Skeletal muscle tissue (tissue), 4 donors: Measurements from ENCODE around the gene ADAT1. TPM values are rescaled to one million over a fixed set of nuclear protein-coding genes. Genes with fewer than 3 reads are reported as not detected.

Source experiments
- H3K27ac ChIP-seq: one replicate; pipeline ENCODE4 v1.7.0; 2013; ENCODE audit warnings: mild to moderate bottlenecking, low read depth, low read length, inconsistent platforms
- H3K27me3 ChIP-seq, 3 donors: one replicate each; pipeline ENCODE4 v1.7.0; 2013; ENCODE audit warnings: low read length in 3 of 3; ENCODE audit not compliant: control insufficient read depth in 3 of 3, insufficient read depth in 3 of 3
- H3K36me3 ChIP-seq, 3 donors: one replicate each; pipeline ENCODE4 v1.7.0; 2013; ENCODE audit warnings: low read length in 3 of 3; ENCODE audit not compliant: control insufficient read depth in 3 of 3, insufficient read depth in 3 of 3
- H3K4me1 ChIP-seq, 3 donors: one replicate each; pipeline ENCODE4 v1.7.0; 2013; ENCODE audit warnings: low read length in 3 of 3, mild to moderate bottlenecking in 3 of 3; ENCODE audit not compliant: control insufficient read depth in 3 of 3, insufficient read depth in 3 of 3
- H3K4me3 ChIP-seq, 3 donors: one replicate each; pipeline ENCODE4 v1.7.0; 2013; ENCODE audit warnings: low read length in 3 of 3
- H3K9ac ChIP-seq, 3 donors: one replicate each; pipeline ENCODE4 v1.7.0; 2013; ENCODE audit warnings: low read length in 3 of 3, mild to moderate bottlenecking in 3 of 3, moderate library complexity in 2 of 3, low read depth in 1 of 3
- H3K9me3 ChIP-seq, 3 donors: one replicate each; pipeline ENCODE4 v1.7.0; 2013; ENCODE audit warnings: low read length in 3 of 3; ENCODE audit not compliant: control insufficient read depth in 3 of 3
- total RNA-seq: library from RNA; depleted of rRNA; stranded (reverse); fragments of >200 nt; gene quantifications from one replicate; pipeline ENCODE4 v1.2.3, GENCODE V29; 2014
- donor health status: Osteomylitis.

ADAT1 gene
- total RNA-seq, 1 donor from 2014 or later = 32.4 TPM

DNA sequence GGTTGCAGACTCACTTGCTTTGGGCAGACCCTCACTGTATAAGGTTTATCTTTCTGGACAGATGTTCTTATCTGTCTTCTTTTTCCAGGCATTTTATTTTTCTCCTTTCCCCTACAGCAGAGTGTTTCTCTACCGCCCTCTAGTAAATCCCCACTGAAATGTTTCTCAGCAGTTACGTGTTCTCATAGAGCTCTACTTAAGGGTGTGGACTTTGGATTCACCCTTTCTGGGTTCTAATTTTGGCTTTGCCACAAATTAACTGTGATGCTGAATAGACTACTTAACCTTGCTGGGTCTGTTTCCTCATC, 2.0 kb downstream of the ADAT1 start:
- Histone ChIP-seq H3K4me3 (no peak overlapping the region), H3K9ac (no peak overlapping the region), H3K4me1 (peaks cover 11 to 18% (median 11%) of the 10 kb centered on the region in 3 donors), H3K27me3 (no peaks in the 10 kb centered on the region), H3K9me3 (no peaks in the 10 kb centered on the region), H3K36me3 (peaks cover 16 to 32% (median 30%) of the 10 kb centered on the region in 3 donors), H3K27ac (no peak overlapping the region)

DNA sequence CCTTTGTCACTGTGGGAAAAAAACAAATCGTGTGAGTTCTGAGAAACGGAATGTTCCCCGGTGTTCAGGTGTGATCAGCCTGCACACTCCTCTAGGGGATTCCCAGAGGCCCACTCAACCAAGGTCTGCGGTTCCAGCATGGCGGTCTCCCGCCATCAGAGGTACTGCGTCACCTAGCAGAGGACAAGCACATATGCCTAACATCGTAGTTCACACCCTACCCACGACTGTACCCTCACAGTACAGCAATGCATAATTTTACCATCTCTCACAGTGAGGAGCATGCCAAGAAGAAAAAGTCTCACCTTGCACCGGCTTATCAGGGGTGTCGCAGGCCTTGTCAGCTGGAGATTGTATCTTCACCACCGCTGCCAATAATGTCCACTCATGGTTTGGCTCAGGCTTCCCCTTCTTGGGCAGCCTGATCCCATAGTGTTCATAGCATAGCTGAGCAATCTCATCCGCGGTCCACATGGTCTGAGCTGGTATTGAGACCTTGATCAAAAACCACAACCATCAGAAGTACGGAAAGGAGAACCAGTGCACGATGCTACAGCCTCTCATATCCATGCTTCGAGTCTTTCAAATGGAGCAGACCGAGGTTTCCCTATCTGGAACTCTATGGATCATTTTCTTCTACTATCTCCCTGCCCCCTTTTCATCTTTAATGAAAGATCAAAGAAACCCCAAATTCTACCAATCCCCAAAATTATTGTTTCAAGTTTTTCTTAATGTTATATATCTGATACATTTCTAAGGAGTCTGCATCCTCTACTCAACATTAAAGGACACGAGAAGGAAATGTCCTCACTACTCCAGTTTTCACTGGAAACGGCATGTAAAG, 2.5 kb downstream of the ADAT1 start:
- H3K9me3 ChIP-seq = no peaks in the 10 kb centered on the region
- no peak overlapping the region for H3K9ac ChIP-seq
- H3K27ac ChIP-seq = no peak overlapping the region
- no peak overlapping the region for H3K4me3 ChIP-seq
- peaks cover 11 to 18% (median 11%) of the 10 kb centered on the region in 3 donors for H3K4me1 ChIP-seq
- no peaks in the 10 kb centered on the region for H3K27me3 ChIP-seq
- peaks cover 12 to 33% (median 27%) of the 10 kb centered on the region in 3 donors for H3K36me3 ChIP-seq

DNA sequence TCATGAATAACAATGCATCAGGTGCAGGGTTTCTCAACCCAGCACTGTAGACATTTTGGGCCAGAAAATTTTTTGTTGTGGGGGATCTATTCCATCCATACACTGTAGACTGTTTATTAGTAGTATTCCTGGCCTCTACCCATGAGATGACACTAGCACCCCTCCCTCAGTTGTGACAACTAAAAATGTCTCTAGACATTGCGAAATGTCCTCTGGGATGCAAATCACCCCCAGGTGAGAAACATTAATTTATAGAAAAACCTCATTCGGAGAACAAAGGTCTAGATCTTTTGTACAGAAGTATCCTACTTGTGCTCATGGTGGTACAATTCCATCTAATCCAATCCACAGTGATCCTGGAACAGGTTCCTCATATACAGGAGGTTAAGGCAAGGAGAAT, 4.3 kb downstream of the ADAT1 start:
- H3K9me3 ChIP-seq = no peaks in the 10 kb centered on the region
- H3K36me3 ChIP-seq = peaks cover 12 to 35% (median 31%) of the 10 kb centered on the region in 3 donors
- no peak overlapping the region for H3K9ac ChIP-seq
- H3K27me3 ChIP-seq = no peaks in the 10 kb centered on the region
- H3K27ac ChIP-seq = no peak overlapping the region
- peaks cover 11 to 18% (median 11%) of the 10 kb centered on the region in 3 donors for H3K4me1 ChIP-seq
- no peak overlapping the region for H3K4me3 ChIP-seq

DNA sequence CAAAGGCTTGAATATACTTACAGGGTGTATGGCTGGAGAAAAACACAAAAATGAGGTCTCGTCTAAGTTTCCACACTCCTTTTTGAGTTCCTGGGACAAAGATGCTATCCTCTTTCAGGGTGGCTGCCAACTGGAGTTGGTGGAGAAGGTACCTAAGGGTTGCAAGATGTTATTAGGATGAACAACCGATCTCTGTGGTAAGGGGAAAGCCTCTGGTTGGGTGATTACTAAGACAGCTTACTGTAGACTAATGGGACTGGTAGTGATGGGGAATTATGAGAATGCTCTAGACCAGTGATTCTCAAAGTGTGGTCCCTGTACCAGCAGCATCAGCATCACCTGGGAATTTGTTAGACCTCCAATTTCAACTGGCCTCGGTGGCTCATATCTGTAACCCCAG, 6.0 kb downstream of the ADAT1 start:
- peaks cover 22 to 45% (median 36%) of the 10 kb centered on the region in 3 donors for H3K36me3 ChIP-seq
- H3K27me3 ChIP-seq = no peaks in the 10 kb centered on the region
- H3K9me3 ChIP-seq = no peaks in the 10 kb centered on the region
- H3K9ac ChIP-seq = no peak overlapping the region
- H3K4me3 ChIP-seq = no peak overlapping the region
- no peak overlapping the region for H3K27ac ChIP-seq
- peaks cover 7 to 10% (median 7%) of the 10 kb centered on the region in 3 donors for H3K4me1 ChIP-seq

DNA sequence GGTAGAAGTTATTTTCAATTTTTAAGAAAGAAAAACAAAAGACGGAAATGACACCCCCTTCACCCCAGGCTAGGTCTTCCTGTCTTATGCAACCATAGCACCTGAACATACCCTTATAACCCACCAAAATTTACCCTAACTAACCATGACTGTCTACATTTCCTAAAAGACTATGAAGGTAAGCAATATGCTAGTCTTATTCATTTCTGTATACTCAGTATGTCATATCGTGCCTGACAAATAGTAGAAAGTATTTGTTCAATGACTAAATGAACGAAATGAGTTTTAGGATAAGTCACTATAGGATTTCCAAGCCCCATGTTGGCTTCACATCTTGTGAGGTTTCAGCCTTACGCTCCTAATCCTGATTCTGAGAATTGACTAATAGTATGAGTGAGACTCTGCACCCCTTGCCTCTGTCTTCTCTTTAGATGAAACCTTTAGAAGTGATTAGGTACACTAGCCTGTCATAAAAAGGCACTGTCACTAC, 6.5 kb downstream of the ADAT1 start:
- Histone ChIP-seq H3K27ac (no peak overlapping the region), H3K9me3 (no peaks in the 10 kb centered on the region), H3K4me1 (peaks cover 1 to 4% (median 1%) of the 10 kb centered on the region in 3 donors), H3K4me3 (no peak overlapping the region), H3K27me3 (no peaks in the 10 kb centered on the region), H3K9ac (no peak overlapping the region), H3K36me3 (peaks cover 24 to 49% (median 39%) of the 10 kb centered on the region in 3 donors)

DNA sequence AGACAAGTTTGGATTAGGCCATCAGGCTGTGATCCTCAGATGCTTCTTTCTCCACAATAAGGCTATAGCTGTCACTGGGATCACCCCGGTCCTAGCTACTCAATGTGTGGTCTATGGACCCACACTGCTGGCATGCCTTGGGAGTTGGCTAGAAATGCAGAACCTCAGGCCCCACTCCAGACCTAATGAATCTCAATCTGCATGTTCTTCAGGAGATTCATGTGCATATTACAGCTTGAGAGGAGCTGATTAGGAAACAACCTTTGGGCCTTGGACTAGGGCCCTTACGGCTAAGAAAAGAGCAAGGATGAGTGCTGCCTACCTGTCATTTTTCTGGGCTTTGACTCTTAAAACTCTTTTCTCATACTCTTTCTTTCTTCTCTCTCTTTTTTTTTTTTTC, 7.5 kb downstream of the ADAT1 start:
- Histone ChIP-seq H3K4me1 (peaks cover 0 to 3% (median 0%) of the 10 kb centered on the region in 3 donors), H3K36me3 (peaks cover 24 to 55% (median 44%) of the 10 kb centered on the region in 3 donors), H3K27me3 (no peaks in the 10 kb centered on the region), H3K4me3 (no peak overlapping the region), H3K9ac (no peak overlapping the region), H3K27ac (no peak overlapping the region), H3K9me3 (no peaks in the 10 kb centered on the region)

DNA sequence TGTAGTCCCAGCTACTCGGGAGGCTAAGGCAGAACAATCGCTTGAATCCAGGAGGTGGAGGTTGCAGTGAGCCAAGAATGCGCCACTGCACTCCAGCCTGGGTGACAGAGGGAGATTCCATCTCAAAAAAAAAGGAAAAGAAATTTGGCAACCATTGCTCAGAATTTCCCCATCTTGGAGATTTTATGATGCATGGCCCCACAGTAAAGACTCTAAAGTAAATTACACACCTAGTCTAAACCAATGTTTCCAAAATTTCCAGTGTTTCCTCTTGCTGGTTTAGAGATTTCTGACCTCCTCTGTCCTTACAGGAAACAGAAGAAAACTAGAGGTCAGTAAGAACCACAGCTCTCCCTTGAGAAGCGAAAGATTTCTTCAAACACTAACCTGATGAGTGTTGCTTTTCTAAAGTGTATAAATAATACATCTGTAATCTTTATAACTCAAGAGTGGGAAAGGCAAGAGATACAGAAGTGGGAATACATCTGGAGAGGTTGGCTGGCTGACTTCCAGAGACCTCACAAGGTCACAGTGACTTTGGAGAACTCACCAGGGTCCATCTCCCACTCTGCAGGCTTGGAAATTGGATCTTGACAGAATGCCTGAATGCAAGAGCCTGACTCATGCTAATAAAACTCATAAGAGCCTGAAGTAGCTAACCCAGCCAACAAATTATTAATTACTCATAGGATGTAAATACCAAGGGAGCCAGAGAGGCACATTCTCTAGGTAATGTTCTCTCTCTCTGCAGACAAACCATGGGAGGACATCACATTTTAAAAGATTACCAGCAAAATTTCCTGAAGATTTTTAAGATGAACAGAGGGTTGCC, 8.8 kb downstream of the ADAT1 start:
- Histone ChIP-seq H3K27ac (no peak overlapping the region), H3K36me3 (peaks cover 25 to 57% (median 47%) of the 10 kb centered on the region in 3 donors), H3K9ac (no peak overlapping the region), H3K4me3 (no peak overlapping the region), H3K27me3 (no peaks in the 10 kb centered on the region), H3K9me3 (no peaks in the 10 kb centered on the region), H3K4me1 (no peaks in the 10 kb centered on the region)

DNA sequence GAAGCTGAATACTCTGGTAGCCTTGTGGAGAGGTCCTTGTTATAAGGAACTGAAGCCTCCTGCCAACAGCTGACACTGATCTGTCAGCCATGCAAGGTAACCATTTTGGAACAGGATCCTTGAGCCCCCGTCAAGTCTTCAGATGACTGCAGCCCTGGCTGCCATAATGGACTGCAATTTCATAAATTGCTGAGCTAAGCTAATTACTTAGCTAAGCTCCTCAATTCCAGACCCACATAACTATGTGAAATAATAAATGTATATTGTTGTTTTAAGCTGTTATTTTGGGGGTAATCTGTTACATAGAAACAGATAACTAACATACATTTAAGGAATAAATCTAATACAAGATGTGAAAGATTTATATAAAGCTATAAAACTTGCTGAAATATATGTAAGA, 16.6 kb downstream of the ADAT1 start:
- H3K9ac ChIP-seq = no peak overlapping the region
- H3K4me3 ChIP-seq = no peak overlapping the region
- no peaks in the 10 kb centered on the region for H3K27me3 ChIP-seq
- H3K27ac ChIP-seq = no peak overlapping the region
- H3K9me3 ChIP-seq = no peaks in the 10 kb centered on the region
- peaks cover 19 to 61% (median 51%) of the 10 kb centered on the region in 3 donors for H3K36me3 ChIP-seq
- H3K4me1 ChIP-seq = no peaks in the 10 kb centered on the region

DNA sequence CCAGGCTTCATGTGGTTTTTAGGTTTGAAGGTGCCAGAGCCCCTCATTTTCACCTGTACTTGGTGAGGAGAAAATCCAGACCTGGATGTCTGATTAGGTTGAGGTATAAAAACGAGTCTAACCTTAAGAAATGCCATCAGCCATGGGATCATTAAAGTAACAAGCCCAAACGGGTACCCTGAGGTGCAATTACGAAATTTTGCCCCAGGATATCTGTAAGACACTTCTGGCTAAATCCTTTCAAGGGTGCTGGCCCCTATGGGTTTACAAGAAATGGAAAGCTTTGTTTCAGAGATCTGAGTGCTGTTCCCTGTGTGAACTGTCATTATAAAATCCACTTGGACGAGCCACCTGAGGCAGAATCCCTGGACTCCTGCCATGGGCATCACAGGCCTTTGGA, 19.8 kb downstream of the ADAT1 start:
- no peaks in the 10 kb centered on the region for H3K4me1 ChIP-seq
- H3K36me3 ChIP-seq = peaks cover 15 to 51% (median 38%) of the 10 kb centered on the region in 3 donors
- no peaks in the 10 kb centered on the region for H3K9me3 ChIP-seq
- H3K27ac ChIP-seq = no peak overlapping the region
- H3K4me3 ChIP-seq = no peak overlapping the region
- H3K9ac ChIP-seq = no peak overlapping the region
- H3K27me3 ChIP-seq = no peaks in the 10 kb centered on the region
